NCI-H187 (cell line): ENCODE results near the gene MYO16.
"Not testable (repeated sequence)": the region's sequence is repeated elsewhere in the genome, so short reads cannot be mapped to it uniquely, and the experiment has no call there.

Experiments
- DNase-seq, 2 experiments: peaks; one replicate each; lab custom pipeline; 2025; lab: John Stamatoyannopoulos, UW

Gene MYO16

DNA sequence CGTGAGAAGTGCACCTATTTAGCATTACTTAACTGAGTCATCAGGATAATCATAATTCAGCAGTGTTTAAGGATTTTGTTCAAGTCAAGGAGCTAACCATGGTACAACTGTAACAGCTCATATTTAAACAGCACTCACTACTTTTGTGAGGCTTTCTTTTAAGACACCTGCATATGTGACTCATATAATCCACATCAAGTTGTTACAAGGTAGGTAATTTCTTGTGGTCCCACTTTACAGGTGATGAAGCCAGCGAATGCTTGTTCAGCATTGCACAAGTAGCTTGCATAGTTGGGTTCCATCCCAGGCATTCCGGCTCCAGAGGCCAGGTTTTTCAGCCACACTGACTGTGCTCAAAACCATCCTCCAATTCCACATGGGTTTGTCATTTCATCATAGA, 569.2 kb downstream of the MYO16 start:
- no peak for DNase-seq

DNA sequence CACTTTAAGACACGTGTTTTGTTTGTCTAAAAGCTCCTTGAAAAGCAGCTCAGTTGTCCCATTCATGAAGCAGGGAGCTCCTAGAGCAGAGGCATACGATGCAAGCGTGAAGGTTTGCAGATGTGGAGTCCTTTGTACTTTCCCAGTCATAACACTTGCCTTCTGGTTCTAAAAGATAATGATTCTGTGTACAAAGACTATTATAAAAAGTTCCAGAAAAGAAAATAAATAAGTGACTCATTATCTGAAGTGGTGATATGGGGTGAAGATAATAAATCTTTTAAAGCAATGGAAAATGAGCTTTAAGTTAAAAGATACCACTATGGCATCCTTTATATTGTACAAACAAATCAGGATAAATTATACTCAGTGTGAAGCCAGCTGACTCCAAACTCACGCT, 569.9 kb downstream of the MYO16 start:
- no peak for DNase-seq

DNA sequence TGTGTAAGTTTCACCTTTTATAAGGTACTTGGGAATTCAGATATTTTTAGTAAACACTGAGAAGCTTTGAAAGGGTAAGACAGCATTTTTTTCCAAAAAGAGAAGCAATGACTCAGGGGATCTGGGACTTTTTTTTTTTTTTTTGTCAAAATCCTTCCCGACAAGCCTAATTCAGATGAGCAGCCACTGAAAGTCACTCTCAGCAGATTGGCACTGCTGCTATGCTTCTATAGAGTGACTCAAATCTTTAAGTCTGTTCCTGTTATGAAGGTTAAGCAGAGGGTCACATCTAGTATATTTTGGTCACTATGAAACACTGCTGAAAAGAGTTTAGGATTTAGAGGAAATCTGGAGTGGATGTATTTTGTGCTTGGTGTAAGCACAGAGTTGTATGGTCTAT, 571.1 kb downstream of the MYO16 start:
- no peak for DNase-seq

DNA sequence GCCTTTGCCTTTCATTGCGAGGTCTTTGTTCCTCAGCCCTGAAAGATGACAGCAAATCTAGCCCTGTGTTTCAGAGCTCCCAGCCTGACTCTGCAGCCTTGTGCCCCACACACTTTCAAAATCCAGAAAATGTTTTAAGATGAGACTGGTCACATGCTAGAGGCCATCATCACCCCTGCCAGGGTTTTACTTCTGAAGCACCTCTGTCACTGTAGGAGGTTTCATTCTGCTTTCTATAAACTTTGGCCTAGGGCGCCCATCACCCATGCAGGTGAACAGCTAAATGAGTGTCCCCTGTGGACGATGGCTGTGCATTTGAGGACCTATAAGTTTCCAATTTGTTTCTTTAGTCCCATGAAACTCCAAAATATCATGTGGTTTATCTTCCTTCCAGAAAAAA, 574.2 kb downstream of the MYO16 start:
- no peak for DNase-seq

DNA sequence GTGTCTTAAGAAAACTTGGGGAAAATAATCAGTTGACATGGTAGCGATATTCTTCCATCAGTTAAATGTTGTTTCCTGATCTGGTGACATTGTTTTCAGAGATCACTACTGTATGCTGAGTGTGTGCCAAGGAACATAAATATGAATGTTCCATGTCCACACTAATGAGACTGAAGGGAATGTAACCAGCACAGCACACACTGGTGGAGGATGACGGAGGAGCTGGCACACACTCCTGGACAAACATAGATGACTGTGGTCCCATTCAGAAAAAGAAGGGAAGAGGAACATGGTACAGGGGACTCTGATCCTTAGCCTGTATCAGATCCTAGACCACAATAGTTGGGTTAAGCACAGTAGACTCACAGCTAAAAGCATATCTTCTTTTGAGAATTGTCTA, 574.8 kb downstream of the MYO16 start:
- DNase-seq, result no peak

DNA sequence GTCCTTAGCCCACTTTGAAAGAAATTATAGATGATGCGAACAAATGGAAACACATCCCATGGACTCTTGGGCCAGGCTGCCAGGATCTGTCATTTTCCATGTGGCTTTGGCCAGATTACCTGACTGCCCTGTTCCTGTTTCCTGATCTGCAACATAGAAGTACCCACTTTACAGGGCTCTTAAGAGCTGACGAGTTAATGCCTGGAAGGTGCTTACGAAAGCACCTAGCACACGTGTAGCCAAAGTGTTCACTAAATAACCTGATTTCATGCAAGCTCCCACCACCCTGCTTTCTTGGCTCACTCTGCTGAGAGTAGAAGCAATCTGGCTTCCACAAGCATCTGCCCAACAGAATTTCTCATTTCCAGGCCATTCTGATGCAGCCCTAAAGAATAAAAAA, 575.2 kb downstream of the MYO16 start:
- no peak for DNase-seq

DNA sequence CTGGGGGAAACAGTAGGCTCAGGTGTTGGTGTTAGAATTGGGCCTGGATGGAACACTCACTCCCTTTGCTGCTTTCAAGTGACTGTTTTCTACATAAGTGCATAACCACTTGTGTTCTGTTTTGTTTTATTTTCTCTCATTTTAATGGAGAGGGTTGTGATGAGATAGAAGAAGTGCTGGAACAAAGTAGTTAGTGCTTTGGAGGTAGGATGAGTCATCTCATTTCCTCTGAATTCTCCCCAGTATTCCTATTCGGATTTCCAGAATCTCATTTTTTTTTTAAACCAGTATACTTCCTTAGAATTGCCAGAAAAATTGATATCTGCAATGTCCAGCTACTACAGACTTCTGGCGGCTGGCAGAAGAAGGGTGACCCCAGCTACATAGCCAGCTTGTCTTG, 575.9 kb downstream of the MYO16 start:
- DNase-seq, result no peak

DNA sequence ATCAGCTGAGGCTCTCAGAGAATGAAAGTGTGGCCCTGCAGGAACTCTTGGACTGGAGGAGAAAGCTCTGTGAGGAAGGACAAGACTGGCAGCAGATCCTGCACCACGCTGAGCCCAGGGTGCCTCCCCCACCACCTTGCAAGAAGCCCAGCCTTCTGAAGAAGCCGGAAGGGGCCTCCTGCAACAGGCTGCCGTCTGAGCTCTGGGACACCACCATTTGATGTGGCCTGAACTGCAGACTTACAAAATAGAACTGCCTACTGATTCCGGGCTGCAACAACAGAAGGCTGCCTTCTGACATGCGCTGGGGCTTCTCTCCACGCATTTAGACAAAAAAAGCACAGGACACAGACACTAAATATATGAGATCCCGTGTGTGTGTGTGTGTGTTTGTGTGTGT, 577.2 kb downstream of the MYO16 start:
- no peak for DNase-seq

DNA sequence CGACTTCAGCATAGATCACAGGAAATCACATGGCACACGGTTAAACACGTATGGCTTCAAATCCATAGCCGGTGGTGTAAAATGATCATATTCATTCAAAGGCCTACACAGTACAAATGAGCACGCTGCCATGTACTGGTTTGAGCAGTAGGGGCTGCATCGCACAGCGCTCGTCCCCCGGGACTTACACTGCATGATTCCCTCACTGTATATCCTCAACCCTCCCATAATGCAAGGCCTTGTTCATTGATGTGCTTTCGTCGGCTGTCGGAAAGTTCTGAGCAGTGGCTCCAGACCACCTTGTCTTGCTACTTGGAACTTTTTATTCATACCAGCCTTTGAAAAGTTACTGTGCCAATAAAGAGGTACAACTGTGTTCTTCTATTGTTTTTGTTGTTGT, 578.2 kb downstream of the MYO16 start:
- DNase-seq, result no peak

DNA sequence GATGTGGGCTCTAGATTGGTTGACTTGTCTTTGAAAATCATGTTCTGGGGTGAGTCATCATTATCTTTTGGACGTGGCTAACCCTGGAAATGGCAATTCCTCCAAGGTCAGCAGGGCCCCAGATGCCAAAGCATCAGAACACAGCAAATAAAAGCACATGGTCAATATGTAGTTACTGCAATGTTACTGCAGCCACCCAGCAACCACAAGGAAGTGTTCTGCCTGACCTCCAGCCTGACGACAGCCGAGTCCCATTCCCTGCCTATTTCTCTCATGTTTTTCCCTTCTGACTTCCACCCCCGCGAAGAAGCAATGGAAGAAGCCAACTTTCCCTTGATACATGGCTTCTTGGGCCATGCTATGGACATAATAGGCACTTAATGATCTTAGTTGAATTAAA, 579.1 kb downstream of the MYO16 start:
- no peak for DNase-seq

DNA sequence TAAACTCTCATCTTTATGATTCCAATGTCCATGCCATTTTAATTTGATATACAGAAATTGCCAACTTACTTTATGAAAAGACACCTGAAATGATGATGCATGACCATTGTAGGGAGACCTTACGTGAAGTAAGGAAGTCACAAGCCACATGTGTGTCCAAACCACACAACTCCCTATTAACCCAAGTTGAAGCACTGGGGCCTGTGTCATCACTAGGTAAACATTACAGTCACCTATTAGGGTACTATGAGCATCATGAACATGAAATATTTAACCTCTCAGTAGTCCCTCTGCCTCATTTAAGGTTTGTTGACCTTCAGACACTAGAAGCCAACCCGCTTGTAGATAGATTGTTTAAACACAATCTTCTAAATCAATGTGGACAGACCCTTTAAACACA, 580.1 kb downstream of the MYO16 start:
- no peak for DNase-seq

DNA sequence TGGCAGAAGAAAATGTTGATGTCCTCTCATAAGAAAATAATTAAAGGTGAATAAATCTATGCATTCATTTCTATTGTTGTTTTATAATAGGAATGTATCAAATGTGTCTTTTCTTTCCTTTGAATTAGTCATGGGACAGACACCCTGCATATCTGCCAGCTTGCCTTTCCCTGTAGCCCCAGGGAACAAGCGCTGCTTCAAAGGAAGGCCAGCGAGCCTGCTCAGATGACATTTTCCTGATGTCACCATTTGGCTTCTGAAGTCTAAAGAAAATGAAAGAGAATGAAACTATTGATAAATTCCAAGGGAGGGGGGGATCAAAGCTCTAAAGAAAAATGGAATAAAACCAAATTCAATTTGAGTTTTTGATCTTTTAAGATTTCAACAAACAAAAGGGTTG, 582.2 kb downstream of the MYO16 start:
- DNase-seq, result no peak

DNA sequence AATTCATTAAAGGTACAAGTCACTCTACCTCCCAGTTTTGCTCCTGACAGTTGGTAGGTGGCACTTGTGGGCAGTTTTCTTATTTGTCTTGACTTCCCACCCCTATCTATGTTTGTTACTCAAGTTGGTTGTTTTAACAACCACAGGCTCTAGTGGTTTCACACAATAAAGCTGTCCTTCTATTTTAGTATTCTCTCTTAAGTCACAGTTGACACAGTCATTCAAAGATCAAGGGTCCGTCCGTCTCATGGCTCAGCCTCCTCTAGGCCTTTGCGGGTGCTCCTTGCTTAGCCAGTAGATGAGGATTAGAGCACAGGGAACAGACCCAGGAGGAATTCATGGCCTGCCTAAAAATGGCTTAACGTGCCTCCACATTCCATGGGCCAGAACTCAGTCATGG, 583.2 kb downstream of the MYO16 start:
- DNase-seq, result no peak

DNA sequence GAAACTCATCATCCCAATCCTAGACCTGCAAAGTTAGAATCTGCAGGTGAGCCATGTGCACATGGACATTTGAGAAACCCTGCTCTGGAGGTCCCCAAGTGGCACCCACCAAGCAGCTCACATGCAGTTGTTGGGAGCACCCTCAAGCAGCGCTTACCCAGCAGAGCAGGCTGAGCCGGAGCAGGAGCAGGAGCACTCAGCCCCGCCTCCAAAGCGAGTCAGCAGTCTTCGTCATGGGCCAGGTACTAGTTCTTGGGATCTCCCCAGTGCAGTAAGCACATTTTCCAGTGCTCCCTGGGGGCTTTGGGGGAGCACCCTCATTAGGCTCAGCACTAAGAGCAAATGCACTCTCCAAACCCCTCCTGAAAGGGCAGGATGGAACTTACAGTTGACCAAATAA, 584.3 kb downstream of the MYO16 start:
- no peak for DNase-seq

DNA sequence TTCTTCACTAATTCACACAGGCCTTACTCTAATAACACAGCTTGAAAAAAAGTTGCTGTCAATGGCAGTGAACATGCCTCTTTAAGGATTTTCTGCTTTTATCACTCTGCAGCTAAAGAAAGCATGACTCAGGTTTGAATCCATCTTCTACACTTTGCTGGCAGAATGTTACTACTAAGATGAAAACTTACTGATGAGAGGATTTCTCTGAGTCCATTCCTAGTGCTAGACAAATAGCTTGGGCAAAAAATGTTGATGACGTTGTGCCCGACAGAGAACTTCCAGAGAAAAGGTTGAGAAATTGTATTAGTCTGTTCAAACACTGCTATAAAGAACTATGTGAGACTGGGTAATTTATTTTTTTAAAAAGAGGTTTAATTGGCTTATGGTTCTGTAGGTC, 585.0 kb downstream of the MYO16 start:
- DNase-seq, result no peak

DNA sequence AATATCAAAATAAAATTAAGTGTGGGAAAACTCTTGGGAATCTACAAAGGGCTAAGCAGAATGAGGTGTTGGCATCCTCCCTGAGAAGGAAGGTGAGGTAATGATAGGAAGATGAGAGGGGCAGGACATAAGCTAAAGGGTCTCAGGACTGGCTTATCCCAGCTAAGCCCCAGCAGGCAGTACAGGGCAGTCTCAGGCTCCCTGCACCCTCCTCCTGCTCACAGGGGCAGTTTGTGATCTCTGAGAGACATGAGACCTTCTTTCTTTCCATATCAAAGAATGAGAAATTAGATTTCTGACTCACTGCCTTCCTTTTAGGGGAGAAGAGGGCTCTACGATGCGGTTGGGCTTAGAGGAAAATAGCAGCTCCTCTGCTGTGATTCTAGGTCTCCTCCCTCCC, 586.0 kb downstream of the MYO16 start:
- no peak for DNase-seq

DNA sequence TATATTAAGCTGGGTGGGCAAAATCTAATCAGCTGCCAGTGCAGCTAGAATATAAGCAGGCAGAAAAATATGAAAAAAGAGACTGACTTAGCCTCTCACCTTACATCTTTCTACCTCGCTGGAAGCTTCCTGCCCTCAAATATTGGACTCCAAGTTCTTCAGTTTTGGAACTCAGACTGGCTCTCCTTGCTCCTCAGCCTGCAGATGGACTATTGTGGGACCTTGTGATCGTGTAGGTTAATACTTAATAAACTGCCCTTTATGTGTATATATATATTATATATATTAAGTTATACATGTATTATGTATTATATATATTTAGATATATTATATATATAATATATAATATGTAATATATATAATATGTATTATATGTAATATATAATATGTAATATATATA, 588.1 kb downstream of the MYO16 start:
- not testable (repeated sequence) for DNase-seq

DNA sequence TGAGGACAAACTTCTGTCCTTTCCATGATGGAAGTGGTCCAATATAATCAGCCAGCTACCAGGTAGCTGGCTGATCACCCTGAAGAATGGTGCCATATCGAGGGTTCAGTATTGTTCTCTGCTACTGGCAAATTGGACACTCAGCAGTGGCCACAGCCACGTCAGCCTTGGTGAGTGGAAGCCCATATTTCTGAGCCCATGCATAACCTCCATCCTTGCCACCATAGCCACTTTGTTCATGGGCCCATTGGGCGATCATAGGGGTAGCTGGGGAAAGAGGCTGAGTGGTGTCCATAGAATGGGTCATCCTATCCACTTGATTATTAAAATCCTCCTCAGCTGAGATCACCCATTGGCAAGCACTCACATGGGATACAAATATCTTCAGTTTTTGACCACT, 591.2 kb downstream of the MYO16 start:
- no peak for DNase-seq

DNA sequence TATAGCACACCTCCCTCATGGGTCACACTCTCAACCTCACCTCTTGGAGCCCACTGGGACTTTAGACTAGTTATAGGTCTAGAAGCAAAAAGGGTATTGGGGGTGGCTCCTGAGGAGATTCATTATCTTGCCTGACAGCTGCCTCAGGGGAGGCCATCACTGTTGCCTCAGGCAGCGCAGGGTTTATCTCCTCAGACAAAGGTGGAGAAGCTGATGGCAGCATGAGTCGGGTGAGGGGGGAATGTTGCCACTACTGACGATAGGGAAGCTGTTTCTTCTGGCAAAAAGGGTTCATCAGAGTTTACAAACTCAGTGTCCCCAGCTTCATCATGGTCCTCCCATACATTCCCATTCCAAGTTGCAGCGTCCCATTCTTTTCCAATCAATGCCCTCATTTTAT, 594.6 kb downstream of the MYO16 start:
- no peak for DNase-seq

DNA sequence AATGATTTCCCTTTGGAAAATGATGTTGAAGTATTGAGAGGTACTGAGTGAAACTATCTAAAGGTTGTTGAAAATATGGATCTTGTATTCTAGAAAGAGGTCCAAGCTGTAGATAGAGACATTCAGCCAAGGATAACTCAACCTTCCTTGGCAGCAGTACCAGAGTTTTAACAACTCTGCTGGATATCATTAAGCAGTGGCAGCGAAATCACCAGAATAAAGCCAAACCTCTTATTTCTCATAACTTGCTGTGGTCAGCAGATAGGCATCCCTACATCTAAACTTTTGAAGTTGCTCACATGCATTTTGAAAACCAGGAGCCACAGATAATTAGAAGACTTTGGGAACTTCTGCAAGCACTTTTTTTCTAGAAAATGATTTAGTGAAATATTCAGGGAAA, 597.2 kb downstream of the MYO16 start:
- DNase-seq, result no peak

DNA sequence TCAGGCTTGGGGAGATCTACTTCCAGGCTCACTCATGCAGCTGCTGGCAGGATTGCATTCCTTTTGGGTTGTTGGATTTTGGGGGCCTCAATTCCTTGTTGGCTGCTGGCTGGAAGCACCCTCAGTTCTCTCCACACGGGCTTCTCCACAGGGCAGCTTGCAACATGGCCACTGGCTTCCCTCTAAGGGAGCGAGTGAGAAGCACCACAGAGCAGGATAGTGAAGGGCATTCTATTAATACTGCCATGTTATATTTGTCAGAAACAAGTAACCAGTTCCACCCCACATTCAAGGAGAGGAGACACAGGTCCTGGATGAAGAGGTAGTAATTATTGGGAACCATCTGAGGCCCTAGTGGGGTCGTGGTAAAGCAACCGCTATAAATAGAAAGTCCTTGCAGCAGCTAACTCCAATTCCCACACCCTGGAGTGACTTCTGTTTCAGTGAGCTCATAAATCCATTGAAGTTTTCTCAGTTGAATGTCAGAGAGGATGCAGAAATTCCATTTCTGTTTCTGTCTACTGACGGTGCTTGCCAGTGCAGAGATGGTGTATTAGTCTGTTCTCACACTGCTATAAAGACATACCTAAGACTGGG, 598.0 kb downstream of the MYO16 start:
- no peak for DNase-seq

DNA sequence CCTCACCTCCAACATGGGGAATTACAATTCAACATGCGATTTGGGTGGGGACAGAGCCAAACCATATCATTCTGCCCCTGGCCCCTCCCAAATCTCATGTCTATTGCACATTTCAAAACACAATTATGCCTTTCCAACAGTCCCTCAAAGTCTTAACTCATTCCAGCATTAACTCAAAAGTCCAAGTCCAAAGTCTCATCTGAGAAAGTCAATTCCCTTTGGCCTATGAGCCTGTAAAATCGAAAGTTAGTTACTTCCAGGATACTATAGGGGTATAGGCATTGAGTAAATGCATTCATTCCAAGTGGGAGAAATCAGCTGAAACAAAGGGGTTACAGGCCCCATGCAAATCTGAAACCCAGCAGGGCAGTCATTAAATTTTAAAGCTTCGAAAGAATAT, 598.8 kb downstream of the MYO16 start:
- DNase-seq, result no peak

DNA sequence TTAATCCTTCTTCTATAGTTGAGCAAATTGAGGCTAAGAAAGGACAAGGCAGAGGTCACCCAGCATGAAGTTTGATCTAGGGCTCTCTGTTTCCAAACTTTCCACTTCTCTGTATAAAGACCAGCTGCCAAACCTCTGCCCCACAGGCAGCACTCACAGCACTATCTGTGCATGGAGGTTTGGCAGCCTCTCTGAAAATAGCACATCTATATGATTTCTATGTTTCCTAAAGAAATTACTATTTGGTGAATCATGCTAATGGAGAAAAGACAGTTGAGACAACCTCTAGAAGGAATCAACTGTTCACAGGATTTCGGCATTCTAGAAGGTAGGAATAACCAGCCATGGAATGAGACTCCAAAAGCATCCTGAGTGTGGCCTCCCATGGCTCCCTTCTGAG, 602.5 kb downstream of the MYO16 start:
- DNase-seq, result no peak

DNA sequence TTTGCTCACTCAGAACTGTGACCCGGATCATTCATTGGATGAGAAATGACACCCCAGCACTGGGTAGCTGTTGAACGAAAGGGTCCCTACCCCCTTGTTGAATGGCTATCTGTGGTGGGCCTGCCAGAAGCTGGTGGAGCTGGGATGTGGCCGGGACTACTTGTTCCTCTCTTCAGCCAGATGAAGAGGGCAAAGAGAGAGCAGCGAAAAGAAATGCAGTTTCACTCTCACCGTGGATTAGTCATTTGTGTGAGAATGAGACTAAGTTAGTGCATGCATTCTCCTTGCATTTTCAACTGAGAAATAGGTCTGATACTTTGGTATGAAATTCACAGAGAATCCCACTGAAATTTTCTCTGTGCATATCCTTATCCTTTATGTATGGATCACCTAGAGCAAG, 603.9 kb downstream of the MYO16 start:
- DNase-seq, result no peak

DNA sequence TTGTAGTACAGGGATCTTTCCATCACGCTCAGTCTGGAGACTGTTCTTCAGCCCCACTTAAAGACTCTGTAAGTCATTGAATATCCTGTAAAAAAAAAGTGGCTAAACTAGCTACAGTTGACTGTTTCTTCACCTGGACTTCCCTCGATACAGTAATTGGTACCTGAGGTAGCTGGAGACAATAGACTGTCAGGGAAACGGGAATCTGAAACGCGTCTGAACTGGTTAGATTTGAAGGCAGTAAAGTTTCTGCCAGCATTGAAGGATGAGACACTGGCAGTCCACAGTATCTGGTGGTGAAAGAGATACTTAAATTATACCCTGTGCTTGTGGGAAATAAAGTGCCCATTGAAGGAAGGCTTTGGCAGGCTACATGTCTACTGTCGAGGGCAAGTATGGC, 606.5 kb downstream of the MYO16 start:
- no peak for DNase-seq
